ENCODE measurements around the gene EMC1. TPM values are rescaled to one million over a fixed set of nuclear protein-coding genes. Genes with fewer than 3 reads are reported as not detected.
"Not testable (repeated sequence)": the region's sequence is repeated elsewhere in the genome, so short reads cannot be mapped to it uniquely, and the experiment has no call there.

EMC1 gene
- total and polyA plus RNA-seq, 2 donors (not counting 1 experiment from before 2014, with no cell fraction given), result 25.8 to 45.5 TPM

DNA sequence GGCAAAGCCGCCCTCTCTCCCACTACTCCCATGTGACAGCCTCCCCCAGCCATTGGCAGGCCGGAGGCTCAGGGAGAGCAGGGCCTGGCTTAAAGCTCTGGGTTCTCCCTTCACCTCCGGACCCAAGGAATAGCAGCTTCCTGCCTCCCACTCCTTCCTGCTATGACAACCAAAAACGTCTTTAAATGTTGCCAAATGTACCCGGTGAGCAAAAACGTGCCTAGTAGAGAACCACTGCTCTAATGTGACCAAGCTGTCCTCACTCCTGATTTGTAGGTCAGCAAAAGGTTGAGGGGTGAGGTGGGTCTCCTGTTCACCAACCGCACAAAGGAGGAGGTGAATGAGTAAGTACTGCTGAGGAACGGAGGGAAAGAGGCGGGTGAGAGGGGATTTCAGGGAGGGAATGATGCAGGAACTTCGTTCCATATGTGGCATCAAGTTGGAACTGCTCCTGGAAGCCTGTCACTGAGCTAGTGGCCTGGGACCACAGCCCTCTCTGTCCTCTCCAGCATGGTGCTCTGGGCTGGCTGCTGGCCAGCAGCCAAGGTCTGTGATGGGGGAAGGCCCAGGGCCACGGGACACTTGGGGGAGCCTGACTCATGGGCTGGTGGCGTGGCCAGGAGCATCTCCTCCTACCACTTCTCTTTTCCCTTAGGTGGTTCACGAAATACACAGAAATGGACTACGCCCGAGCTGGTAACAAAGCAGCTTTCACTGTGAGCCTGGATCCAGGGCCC, 6.0 kb upstream of the EMC1 start:
- no peak for DNase-seq
- Mint-ChIP-seq H3K9me3 (ENCODE audit: insufficient read depth) (no peaks in the 10 kb centered on the region), H3K4me1 (peaks cover 12% of the 10 kb centered on the region), H3K27me3 (no peaks in the 10 kb centered on the region), H3K27ac (no peak overlapping the region), H3K4me3 (no peak overlapping the region)
- TF ChIP-seq, protein P1, sequence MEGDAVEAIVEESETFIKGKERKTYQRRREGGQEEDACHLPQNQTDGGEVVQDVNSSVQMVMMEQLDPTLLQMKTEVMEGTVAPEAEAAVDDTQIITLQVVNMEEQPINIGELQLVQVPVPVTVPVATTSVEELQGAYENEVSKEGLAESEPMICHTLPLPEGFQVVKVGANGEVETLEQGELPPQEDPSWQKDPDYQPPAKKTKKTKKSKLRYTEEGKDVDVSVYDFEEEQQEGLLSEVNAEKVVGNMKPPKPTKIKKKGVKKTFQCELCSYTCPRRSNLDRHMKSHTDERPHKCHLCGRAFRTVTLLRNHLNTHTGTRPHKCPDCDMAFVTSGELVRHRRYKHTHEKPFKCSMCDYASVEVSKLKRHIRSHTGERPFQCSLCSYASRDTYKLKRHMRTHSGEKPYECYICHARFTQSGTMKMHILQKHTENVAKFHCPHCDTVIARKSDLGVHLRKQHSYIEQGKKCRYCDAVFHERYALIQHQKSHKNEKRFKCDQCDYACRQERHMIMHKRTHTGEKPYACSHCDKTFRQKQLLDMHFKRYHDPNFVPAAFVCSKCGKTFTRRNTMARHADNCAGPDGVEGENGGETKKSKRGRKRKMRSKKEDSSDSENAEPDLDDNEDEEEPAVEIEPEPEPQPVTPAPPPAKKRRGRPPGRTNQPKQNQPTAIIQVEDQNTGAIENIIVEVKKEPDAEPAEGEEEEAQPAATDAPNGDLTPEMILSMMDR (IDR thresholded peaks at IDR 0.05), result no peak
- TF ChIP-seq EZH2 (IDR thresholded peaks at IDR 0.05; ENCODE audit: borderline replicate concordance, insufficient read depth, low read depth, low read length, poor library complexity, severe bottlenecking), result no peak
- Histone ChIP-seq H3K79me2 (ENCODE audit: control insufficient read depth, insufficient read depth, low read length) (peaks cover 27% of the 10 kb centered on the region), H4K20me1 (ENCODE audit: control insufficient read depth, insufficient read depth, low read length, poor library complexity, severe bottlenecking) (peaks cover 38% of the 10 kb centered on the region), H3K4me3 (ENCODE audit: control extremely low read depth in 1 of 5, extremely low read depth in 1 of 5, insufficient read depth in 1 of 5, low read depth in 2 of 5, low read length in 4 of 5) (no peak overlapping the region), H3K36me3 (replicated peaks in 1 of 2; ENCODE audit: control extremely low read depth in 1 of 2, control insufficient read depth in 1 of 2, extremely low read depth in 1 of 2, insufficient read depth in 2 of 2, low read length in 1 of 2) (peaks cover 0 to 43% of the 10 kb centered on the region in 2 experiments), H3K4me1 (ENCODE audit: control insufficient read depth in 2 of 2, insufficient read depth in 2 of 2, low read length in 2 of 2) (peaks cover 13 to 20% of the 10 kb centered on the region in 2 donors), H3K27ac (ENCODE audit: low read length in 2 of 2) (no peak overlapping the region), H3K9ac (ENCODE audit: low read length) (no peak overlapping the region), H3K9me3 (ENCODE audit: control extremely low read depth in 1 of 3, control insufficient read depth in 2 of 3, insufficient read depth in 1 of 3, low read length in 2 of 3) (no peaks in the 10 kb centered on the region), H3K4me2 (replicated peaks; ENCODE audit: low read depth, low read length, poor library complexity, severe bottlenecking) (no peak overlapping the region), H2AFZ (ENCODE audit: insufficient read depth, low read depth, low read length, poor library complexity, severe bottlenecking) (no peak overlapping the region), H3K27me3 (replicated peaks in 1 of 4; ENCODE audit: control extremely low read depth in 1 of 4, control insufficient read depth in 3 of 4, insufficient read depth in 4 of 4, low read length in 3 of 4) (no peaks in the 10 kb centered on the region)
- CTCF ChIA-PET, result interaction anchor here (1.2 kb wide), 1 partner anchor 325 kb away, joined by 3 read pairs; no protein-coding TSS in a partner anchor
- POLR2A ChIA-PET, result no interaction called here
- ATAC-seq (ENCODE audit: low read depth), result no peak
- intact Hi-C loops (cut with micrococcal nuclease), result no loop called here
- 76% methylated on average over 15 of the region's 15 CpGs for WGBS (ENCODE audit: insufficient coverage)

DNA sequence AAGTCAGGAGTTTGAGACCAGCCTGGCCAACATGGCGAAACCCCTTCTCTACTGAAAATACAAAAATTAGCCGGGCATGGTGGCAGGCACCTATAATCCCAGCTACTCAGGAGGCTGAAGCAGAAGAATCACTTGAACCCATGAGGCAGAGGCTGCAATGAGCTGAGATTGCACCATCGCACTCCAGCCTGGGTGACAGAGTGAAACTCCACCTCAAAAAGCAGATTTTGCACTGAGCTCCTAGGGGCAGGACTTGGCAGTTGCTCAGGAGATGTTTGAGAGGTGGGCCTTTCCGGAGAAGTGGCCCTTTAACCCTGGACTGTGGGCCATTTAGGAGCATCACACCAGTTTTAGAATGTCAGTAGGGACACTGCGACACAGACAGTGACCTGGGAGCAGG, 5.0 kb upstream of the EMC1 start:
- H3K9me3 ChIP-seq (ENCODE audit: control extremely low read depth in 1 of 3, control insufficient read depth in 2 of 3, insufficient read depth in 1 of 3, low read length in 2 of 3); H3K4me3 Mint-ChIP-seq; H3K4me3 ChIP-seq (ENCODE audit: control extremely low read depth in 1 of 5, extremely low read depth in 1 of 5, insufficient read depth in 1 of 5, low read depth in 2 of 5, low read length in 4 of 5); H2AFZ ChIP-seq (ENCODE audit: insufficient read depth, low read depth, low read length, poor library complexity, severe bottlenecking); H3K27me3 ChIP-seq (replicated peaks in 1 of 4; ENCODE audit: control extremely low read depth in 1 of 4, control insufficient read depth in 3 of 4, insufficient read depth in 4 of 4, low read length in 3 of 4); H3K4me2 ChIP-seq (replicated peaks; ENCODE audit: low read depth, low read length, poor library complexity, severe bottlenecking); ATAC-seq (ENCODE audit: low read depth); H3K9ac ChIP-seq (ENCODE audit: low read length); H3K27ac ChIP-seq (ENCODE audit: low read length in 2 of 2); H3K27me3 Mint-ChIP-seq; DNase-seq; H3K9me3 Mint-ChIP-seq (ENCODE audit: insufficient read depth); POLR2A ChIA-PET; intact Hi-C loops (cut with micrococcal nuclease); H3K27ac Mint-ChIP-seq: not testable (repeated sequence)
- Histone ChIP-seq H3K36me3 (replicated peaks in 1 of 2; ENCODE audit: control extremely low read depth in 1 of 2, control insufficient read depth in 1 of 2, extremely low read depth in 1 of 2, insufficient read depth in 2 of 2, low read length in 1 of 2) (peaks cover 0 to 43% of the 10 kb centered on the region in 2 experiments), H4K20me1 (ENCODE audit: control insufficient read depth, insufficient read depth, low read length, poor library complexity, severe bottlenecking) (peaks cover 38% of the 10 kb centered on the region), H3K4me1 (ENCODE audit: control insufficient read depth in 2 of 2, insufficient read depth in 2 of 2, low read length in 2 of 2) (peaks cover 13 to 26% of the 10 kb centered on the region in 2 donors), H3K79me2 (ENCODE audit: control insufficient read depth, insufficient read depth, low read length) (peaks cover 36% of the 10 kb centered on the region)
- CTCF ChIA-PET, result interaction anchor here (1.2 kb wide), 1 partner anchor 326 kb away, joined by 3 read pairs; no protein-coding TSS in a partner anchor
- 95% methylated on average over 3 of the region's 5 CpGs for WGBS (ENCODE audit: insufficient coverage)
- peaks cover 20% of the 10 kb centered on the region for H3K4me1 Mint-ChIP-seq

All from B cell (primary cell).